Esophagus muscularis mucosa (tissue), 4 donors: ENCODE results near the gene ASAP2.

Experiments used
- CTCF ChIP-seq, 3 experiments: fragments of 200-600 bp in 2 of 3; fragments of 450-650 bp in 1 of 3; sonication (generic) in 2 of 3; IDR thresholded peaks; one replicate each; pipeline ENCODE4 v1.5.1; 2017 to 2019; ENCODE audit warnings: antibody characterized with exemption in 3 of 3, mild to moderate bottlenecking in 2 of 3, moderate library complexity in 1 of 3
- EP300 ChIP-seq: sonication (generic); formaldehyde crosslinking; IDR thresholded peaks from one replicate; pipeline ENCODE4 v1.6.1; 2017; ENCODE audit warnings: antibody characterized with exemption
- POLR2A ChIP-seq: fragments of 450-650 bp; IDR thresholded peaks from one replicate; pipeline ENCODE4 v1.6.1; 2017; ENCODE audit warnings: antibody characterized with exemption, moderate library complexity, mild to moderate bottlenecking, low read depth
- POLR2AphosphoS5 ChIP-seq, 2 donors: sonication (generic); formaldehyde crosslinking; IDR thresholded peaks; one replicate each; pipeline ENCODE4 v1.6.1; 2017; ENCODE audit warnings: antibody characterized with exemption in 2 of 2

GRCh38 chr2:9407363-9407811, 200.8 kb downstream of the ASAP2 start:
- no peak for TF ChIP-seq CTCF (IDR thresholded peaks at IDR 0.05)
- no peak for TF ChIP-seq POLR2A
- no peak for TF ChIP-seq POLR2AphosphoS5 (IDR thresholded peaks at IDR 0.05)
- no peak for TF ChIP-seq EP300
